Vagina (tissue), 2 donors: ENCODE data around the gene TLCD5.

Source experiments
- CTCF ChIP-seq, 3 experiments: fragments of 450-650 bp in 2 of 3; fragments of 200-600 bp in 1 of 3; sonication (generic) in 1 of 3; IDR thresholded peaks; one replicate each; pipeline ENCODE4 v1.5.1; 2017 to 2019; ENCODE audit warnings: antibody characterized with exemption in 3 of 3, mild to moderate bottlenecking in 2 of 3, moderate library complexity in 2 of 3
- POLR2A ChIP-seq, 2 donors: fragments of 450-650 bp; IDR thresholded peaks; one replicate each; pipeline ENCODE4 v1.6.1; 2017; ENCODE audit warnings: antibody characterized with exemption in 2 of 2, mild to moderate bottlenecking in 2 of 2, moderate library complexity in 2 of 2

GRCh38 chr11:120337355-120338106 is 12.4 kb downstream of the TLCD5 start:
- TF ChIP-seq POLR2A (IDR thresholded peaks at IDR 0.05) (no peak), CTCF (IDR thresholded peaks at IDR 0.05) (no peak)
